Measurements from ENCODE around the gene YY1.

Gene YY1

GRCh38 chr14:100239840-100240667 is 1.1 kb downstream of the YY1 start (continued):
- TF ChIP-seq ZNF394 (tag by site-specific recombination; IDR thresholded peaks at IDR 0.05; ENCODE audit: borderline replicate concordance) (peak; percentile 38; the same call in 1 of the 2 replicates), ZBTB7A (tag by site-specific recombination; IDR thresholded peaks at IDR 0.05; ENCODE audit: low read depth) (0 out of 2 replicates have a peak, but pooled peaks have one; percentile 62), TSHZ1 (tag by site-specific recombination; IDR thresholded peaks at IDR 0.05; ENCODE audit: borderline replicate concordance) (no peak), ZNF433 (tag by site-specific recombination; IDR thresholded peaks at IDR 0.05; ENCODE audit: low read depth) (no peak), KLF8 (tag by site-specific recombination; IDR thresholded peaks at IDR 0.05) (peak; percentile 86), ZNF626 (tag by site-specific recombination; IDR thresholded peaks at IDR 0.05) (no peak), PATZ1 (tag by site-specific recombination; IDR thresholded peaks at IDR 0.05) (peak; percentile 96), ZNF560 (tag by site-specific recombination; IDR thresholded peaks at IDR 0.05; ENCODE audit: borderline replicate concordance) (no peak), ZNF23 (tag by site-specific recombination; IDR thresholded peaks at IDR 0.05; ENCODE audit: borderline replicate concordance) (no peak), ZBTB49 (tag by site-specific recombination; IDR thresholded peaks at IDR 0.05; ENCODE audit: low read depth) (no peak), ZBTB10 (tag by site-specific recombination; IDR thresholded peaks at IDR 0.05) (peak; percentile 56; the same call in 1 of the 2 replicates), ZNF514 (tag by site-specific recombination; IDR thresholded peaks at IDR 0.05) (no peak), ATF2 (tag by site-specific recombination; IDR thresholded peaks at IDR 0.05; ENCODE audit: low read depth) (no peak), ZNF157 (tag by site-specific recombination; IDR thresholded peaks at IDR 0.05) (no peak), ZBTB17 (tag by site-specific recombination; IDR thresholded peaks at IDR 0.05) (no peak), ZNF239 (tag by site-specific recombination; IDR thresholded peaks at IDR 0.05) (no peak), SP3 (tag by site-specific recombination; IDR thresholded peaks at IDR 0.05) (peak; percentile 71), ELK4 (IDR thresholded peaks at IDR 0.05; ENCODE audit: borderline replicate concordance, low read depth, low read length) (no peak), ZNF449 (tag by site-specific recombination; IDR thresholded peaks at IDR 0.05) (0 out of 2 replicates have a peak, but pooled peaks have one; percentile 34), ZNF580 (tag by site-specific recombination; IDR thresholded peaks at IDR 0.05) (no peak), TRIM28 (IDR thresholded peaks at IDR 0.05; ENCODE audit: borderline replicate concordance, low read length) (no peak)

Measured in HEK293 (cell line).